ENCODE results near the gene GRIK3.

GRIK3 gene

GRCh38 chr1:36855699-36856494 lies 178.4 kb downstream of the GRIK3 start:
- Histone ChIP-seq H3K9ac (ENCODE audit: low read length) (no peak overlapping the region), H3K27ac (ENCODE audit: low read depth, low read length) (no peak overlapping the region), H3K23ac (ENCODE audit: low read length) (no peak overlapping the region), H4K5ac (ENCODE audit: low read length) (no peak overlapping the region), H3K4me3 (ENCODE audit: low read length) (no peak overlapping the region), H4K8ac (ENCODE audit: low read depth, low read length) (no peak overlapping the region), H3K36me3 (ENCODE audit: control insufficient read depth, insufficient read depth, low read length) (no peaks in the 10 kb centered on the region), H3K56ac (ENCODE audit: low read length) (no peak overlapping the region), H3K4me2 (ENCODE audit: low read length) (no peak overlapping the region), H3K27me3 (ENCODE audit: insufficient read depth, low read length, poor library complexity) (no peaks in the 10 kb centered on the region), H2BK15ac (replicated peaks; ENCODE audit: low read depth) (no peak overlapping the region), H2BK120ac (ENCODE audit: low read depth, low read length) (no peak overlapping the region), H3K4me1 (ENCODE audit: control insufficient read depth, low read depth, low read length) (no peaks in the 10 kb centered on the region), H3K79me2 (ENCODE audit: control insufficient read depth, insufficient read depth, low read length) (no peaks in the 10 kb centered on the region), H2BK5ac (ENCODE audit: low read length) (no peak overlapping the region), H2AK5ac (ENCODE audit: low read length) (no peak overlapping the region), H3K18ac (ENCODE audit: low read length) (no peak overlapping the region), H3K4ac (ENCODE audit: low read depth, low read length) (no peak overlapping the region), H3K79me1 (ENCODE audit: low read length) (no peaks in the 10 kb centered on the region)
- peak; percentile 33 for DNase-seq
- WGBS (ENCODE audit: extremely low coverage, insufficient coverage, low lambda C conversion rate): no CpG with 5 or more reads among the region's 17 CpGs

- Histone ChIP-seq H3K36me3 (ENCODE audit: control insufficient read depth, insufficient read depth, low read length) (no peaks in the 10 kb centered on the region), H3K56ac (ENCODE audit: low read length) (no peak overlapping the region), H3K23ac (ENCODE audit: low read length) (no peak overlapping the region), H3K9ac (ENCODE audit: low read length) (no peak overlapping the region), H3K4me1 (ENCODE audit: control insufficient read depth, low read depth, low read length) (no peaks in the 10 kb centered on the region), H2BK120ac (ENCODE audit: low read depth, low read length) (no peak overlapping the region), H3K27ac (ENCODE audit: low read depth, low read length) (no peak overlapping the region), H3K27me3 (ENCODE audit: insufficient read depth, low read length, poor library complexity) (no peaks in the 10 kb centered on the region), H3K4me3 (ENCODE audit: low read length) (no peak overlapping the region), H3K18ac (ENCODE audit: low read length) (no peak overlapping the region), H2BK15ac (replicated peaks; ENCODE audit: low read depth) (no peak overlapping the region), H2BK5ac (ENCODE audit: low read length) (no peak overlapping the region), H3K79me2 (ENCODE audit: control insufficient read depth, insufficient read depth, low read length) (no peaks in the 10 kb centered on the region), H2AK5ac (ENCODE audit: low read length) (no peak overlapping the region), H3K4me2 (ENCODE audit: low read length) (no peak overlapping the region), H3K4ac (ENCODE audit: low read depth, low read length) (no peak overlapping the region), H3K79me1 (ENCODE audit: low read length) (no peaks in the 10 kb centered on the region), H4K5ac (ENCODE audit: low read length) (no peak overlapping the region), H4K8ac (ENCODE audit: low read depth, low read length) (no peak overlapping the region)
- WGBS (ENCODE audit: extremely low coverage, insufficient coverage, low lambda C conversion rate): no CpG with 5 or more reads among the region's 14 CpGs
- no peak for DNase-seq
Measured at GRCh38 chr1:36853638-36854037, 180.7 kb downstream of the GRIK3 start.

- Histone ChIP-seq H3K27me3 (ENCODE audit: insufficient read depth, low read length, poor library complexity) (no peaks in the 10 kb centered on the region), H3K79me2 (ENCODE audit: control insufficient read depth, insufficient read depth, low read length) (no peaks in the 10 kb centered on the region), H3K36me3 (ENCODE audit: control insufficient read depth, insufficient read depth, low read length) (no peaks in the 10 kb centered on the region), H3K18ac (ENCODE audit: low read length) (no peak overlapping the region), H4K8ac (ENCODE audit: low read depth, low read length) (no peak overlapping the region), H3K23ac (ENCODE audit: low read length) (no peak overlapping the region), H2AK5ac (ENCODE audit: low read length) (no peak overlapping the region), H3K56ac (ENCODE audit: low read length) (no peak overlapping the region), H3K4me1 (ENCODE audit: control insufficient read depth, low read depth, low read length) (peaks cover under 1% of the 10 kb centered on the region), H4K5ac (ENCODE audit: low read length) (no peak overlapping the region), H3K4me3 (ENCODE audit: low read length) (no peak overlapping the region), H3K4ac (ENCODE audit: low read depth, low read length) (no peak overlapping the region), H3K79me1 (ENCODE audit: low read length) (no peaks in the 10 kb centered on the region), H2BK15ac (replicated peaks; ENCODE audit: low read depth) (no peak overlapping the region), H3K9ac (ENCODE audit: low read length) (no peak overlapping the region), H2BK120ac (ENCODE audit: low read depth, low read length) (no peak overlapping the region), H3K4me2 (ENCODE audit: low read length) (no peak overlapping the region), H3K27ac (ENCODE audit: low read depth, low read length) (no peak overlapping the region), H2BK5ac (ENCODE audit: low read length) (no peak overlapping the region)
- DNase-seq: no peak
- WGBS (ENCODE audit: extremely low coverage, insufficient coverage, low lambda C conversion rate): no CpG with 5 or more reads among the region's 5 CpGs
Measured at GRCh38 chr1:36852586-36852985, 181.7 kb downstream of the GRIK3 start.

DNA sequence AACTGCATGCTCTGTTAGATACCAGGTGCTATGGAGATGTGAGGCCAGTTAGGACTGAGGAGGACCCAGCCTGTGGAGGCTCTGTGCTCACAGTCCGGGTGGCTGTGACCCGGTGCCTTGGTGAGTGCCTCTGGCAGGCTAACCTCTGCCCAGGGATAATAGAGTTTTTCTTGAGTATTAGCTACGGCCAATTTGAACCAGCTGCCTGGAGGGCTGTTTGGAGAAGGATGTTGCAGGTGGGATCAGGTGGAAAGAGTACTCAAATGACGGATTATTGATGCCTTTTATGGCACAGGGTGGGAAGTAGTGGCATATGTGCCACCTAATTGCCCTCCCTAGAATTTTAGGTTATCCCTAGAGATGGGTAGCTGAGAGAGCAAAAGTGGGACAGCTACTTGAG lies 182.7 kb downstream of the GRIK3 start:
- Histone ChIP-seq H3K4me2 (ENCODE audit: low read length) (no peak overlapping the region), H2BK15ac (replicated peaks; ENCODE audit: low read depth) (no peak overlapping the region), H4K8ac (ENCODE audit: low read depth, low read length) (no peak overlapping the region), H3K18ac (ENCODE audit: low read length) (no peak overlapping the region), H3K79me1 (ENCODE audit: low read length) (no peaks in the 10 kb centered on the region), H3K4me1 (ENCODE audit: control insufficient read depth, low read depth, low read length) (peaks cover 2% of the 10 kb centered on the region), H3K23ac (ENCODE audit: low read length) (no peak overlapping the region), H3K4me3 (ENCODE audit: low read length) (no peak overlapping the region), H4K5ac (ENCODE audit: low read length) (no peak overlapping the region), H3K9ac (ENCODE audit: low read length) (no peak overlapping the region), H2AK5ac (ENCODE audit: low read length) (no peak overlapping the region), H3K4ac (ENCODE audit: low read depth, low read length) (no peak overlapping the region), H3K27ac (ENCODE audit: low read depth, low read length) (no peak overlapping the region), H2BK5ac (ENCODE audit: low read length) (no peak overlapping the region), H3K36me3 (ENCODE audit: control insufficient read depth, insufficient read depth, low read length) (no peaks in the 10 kb centered on the region), H2BK120ac (ENCODE audit: low read depth, low read length) (no peak overlapping the region), H3K79me2 (ENCODE audit: control insufficient read depth, insufficient read depth, low read length) (no peaks in the 10 kb centered on the region), H3K27me3 (ENCODE audit: insufficient read depth, low read length, poor library complexity) (no peaks in the 10 kb centered on the region), H3K56ac (ENCODE audit: low read length) (no peak overlapping the region)
- DNase-seq: no peak
- no CpG with 5 or more reads among the region's 4 CpGs for WGBS (ENCODE audit: extremely low coverage, insufficient coverage, low lambda C conversion rate)

- no peak overlapping the region for H2BK120ac ChIP-seq (ENCODE audit: low read depth, low read length)
- no peak overlapping the region for H3K4me2 ChIP-seq (ENCODE audit: low read length)
- H3K79me2 ChIP-seq (ENCODE audit: control insufficient read depth, insufficient read depth, low read length): no peaks in the 10 kb centered on the region
- H3K56ac ChIP-seq (ENCODE audit: low read length): no peak overlapping the region
- no peak overlapping the region for H2AK5ac ChIP-seq (ENCODE audit: low read length)
- H3K4me3 ChIP-seq (ENCODE audit: low read length): no peak overlapping the region
- H3K9ac ChIP-seq (ENCODE audit: low read length): no peak overlapping the region
- peaks cover 2% of the 10 kb centered on the region for H3K4me1 ChIP-seq (ENCODE audit: control insufficient read depth, low read depth, low read length)
- no peak overlapping the region for H3K18ac ChIP-seq (ENCODE audit: low read length)
- H3K36me3 ChIP-seq (ENCODE audit: control insufficient read depth, insufficient read depth, low read length): no peaks in the 10 kb centered on the region
- no peak overlapping the region for H2BK15ac ChIP-seq (replicated peaks; ENCODE audit: low read depth)
- H3K27ac ChIP-seq (ENCODE audit: low read depth, low read length): no peak overlapping the region
- no peaks in the 10 kb centered on the region for H3K27me3 ChIP-seq (ENCODE audit: insufficient read depth, low read length, poor library complexity)
- no peak overlapping the region for H2BK5ac ChIP-seq (ENCODE audit: low read length)
- no peaks in the 10 kb centered on the region for H3K79me1 ChIP-seq (ENCODE audit: low read length)
- no peak overlapping the region for H4K5ac ChIP-seq (ENCODE audit: low read length)
- H3K4ac ChIP-seq (ENCODE audit: low read depth, low read length): no peak overlapping the region
- DNase-seq: no peak
- H4K8ac ChIP-seq (ENCODE audit: low read depth, low read length): no peak overlapping the region
- H3K23ac ChIP-seq (ENCODE audit: low read length): no peak overlapping the region
- WGBS (ENCODE audit: extremely low coverage, insufficient coverage, low lambda C conversion rate): no CpG with 5 or more reads among the region's 6 CpGs
Measured at GRCh38 chr1:36851087-36851486, 183.2 kb downstream of the GRIK3 start.

- no peak overlapping the region for H3K4me2 ChIP-seq (ENCODE audit: low read length)
- H4K5ac ChIP-seq (ENCODE audit: low read length): no peak overlapping the region
- WGBS (ENCODE audit: extremely low coverage, insufficient coverage, low lambda C conversion rate): no CpG with 5 or more reads among the region's 12 CpGs
- H3K4me3 ChIP-seq (ENCODE audit: low read length): no peak overlapping the region
- H3K27me3 ChIP-seq (ENCODE audit: insufficient read depth, low read length, poor library complexity): no peaks in the 10 kb centered on the region
- DNase-seq: no peak
- no peak overlapping the region for H4K8ac ChIP-seq (ENCODE audit: low read depth, low read length)
- no peaks in the 10 kb centered on the region for H3K36me3 ChIP-seq (ENCODE audit: control insufficient read depth, insufficient read depth, low read length)
- no peak overlapping the region for H3K18ac ChIP-seq (ENCODE audit: low read length)
- H3K9ac ChIP-seq (ENCODE audit: low read length): no peak overlapping the region
- H3K23ac ChIP-seq (ENCODE audit: low read length): no peak overlapping the region
- H3K4ac ChIP-seq (ENCODE audit: low read depth, low read length): no peak overlapping the region
- H3K56ac ChIP-seq (ENCODE audit: low read length): no peak overlapping the region
- H2AK5ac ChIP-seq (ENCODE audit: low read length): no peak overlapping the region
- no peak overlapping the region for H3K27ac ChIP-seq (ENCODE audit: low read depth, low read length)
- H3K79me1 ChIP-seq (ENCODE audit: low read length): no peaks in the 10 kb centered on the region
- peaks cover 2% of the 10 kb centered on the region for H3K4me1 ChIP-seq (ENCODE audit: control insufficient read depth, low read depth, low read length)
- no peaks in the 10 kb centered on the region for H3K79me2 ChIP-seq (ENCODE audit: control insufficient read depth, insufficient read depth, low read length)
- no peak overlapping the region for H2BK5ac ChIP-seq (ENCODE audit: low read length)
- no peak overlapping the region for H2BK15ac ChIP-seq (replicated peaks; ENCODE audit: low read depth)
- H2BK120ac ChIP-seq (ENCODE audit: low read depth, low read length): no peak overlapping the region
Measured at GRCh38 chr1:36849956-36850355, 184.4 kb downstream of the GRIK3 start.

All from mesendoderm (in vitro differentiated cells).